Panc1 (cell line): ENCODE data around the gene APP. TPM values are rescaled to one million over a fixed set of nuclear protein-coding genes. Genes with fewer than 3 reads are reported as not detected.

Experiments
- ATAC-seq: fragments of 200-7000 bp; cut with Tn5 transposase; 2 replicates; pipeline ENCODE4 v1.9.1; 2020; ENCODE audit warnings: mild to moderate bottlenecking, moderate library complexity
- BruUV-seq: library from RNA; stranded (reverse); fragments of 400-500 nt; replicated peaks from 2 replicates; lab custom pipeline; 2021; lab: Mats Ljungman, UMichigan
- CTCF ChIA-PET: fragments of 300-600 bp; sonication (Branson Sonifier 250); formaldehyde crosslinking; loops from one replicate; lab custom pipeline; 2022; ENCODE audit warnings: antibody characterized with exemption; lab: Charles Lee
- POLR2A ChIA-PET: fragments of 300-600 bp; sonication (Branson Sonifier 250); formaldehyde crosslinking; loops from one replicate; lab custom pipeline; 2022; ENCODE audit warnings: antibody characterized with exemption; lab: Charles Lee
- DNase-seq: peaks from one replicate; pipeline ENCODE4 v3.0.0-alpha.2; 2010; ENCODE audit warnings: low read depth, low spot score
- H3K27ac ChIP-seq: 2 replicates; pipeline ENCODE4 v1.5.1; 2011; ENCODE audit warnings: mild to moderate bottlenecking, low read length, inconsistent platforms
- H3K27me3 ChIP-seq: fragments of 200-500 bp; sonication (Bioruptor generic); 2 replicates; pipeline ENCODE4 v1.6.0; 2014; ENCODE audit warnings: low read length, inconsistent platforms; ENCODE audit not compliant: control insufficient read depth, insufficient read depth
- H3K36me3 ChIP-seq: fragments of 200-500 bp; sonication (Bioruptor generic); 2 replicates; pipeline ENCODE4 v1.5.1; 2014; ENCODE audit warnings: inconsistent platforms, mild to moderate bottlenecking, low read length, moderate library complexity; ENCODE audit not compliant: control insufficient read depth, insufficient read depth
- H3K4me1 ChIP-seq: 2 replicates; pipeline ENCODE4 v1.5.1; 2011; ENCODE audit warnings: inconsistent platforms, mild to moderate bottlenecking, low read length, moderate library complexity; ENCODE audit not compliant: control insufficient read depth, insufficient read depth
- H3K4me3 ChIP-seq, 2 experiments: 2 replicates each; pipeline ENCODE4 v1.5.1; 2011 to 2012; ENCODE audit warnings: low read depth in 2 of 2, low read length in 2 of 2, mild to moderate bottlenecking in 2 of 2, inconsistent platforms in 1 of 2, moderate library complexity in 1 of 2
- H3K9me3 ChIP-seq: fragments of 200-500 bp; sonication (Bioruptor generic); 2 replicates; pipeline ENCODE4 v1.5.1; 2014; ENCODE audit warnings: low read depth, mild to moderate bottlenecking, inconsistent platforms, low read length, moderate library complexity; ENCODE audit not compliant: control insufficient read depth, insufficient read depth
- CTCF ChIP-seq: fragments of 450-650 bp; IDR thresholded peaks from 2 replicates; pipeline ENCODE4 v1.5.1; 2017; ENCODE audit warnings: mild to moderate bottlenecking
- POLR2AphosphoS5 ChIP-seq: IDR thresholded peaks from 2 replicates; pipeline ENCODE4 v1.6.1; 2012; ENCODE audit warnings: mild to moderate bottlenecking, low read depth, low read length, moderate library complexity
- REST ChIP-seq, 2 experiments: IDR thresholded peaks; 2 replicates each; pipeline ENCODE4 v1.6.1; 2011 to 2012; ENCODE audit warnings: low read depth in 2 of 2, control low read depth in 1 of 2, low read length in 1 of 2, mild to moderate bottlenecking in 1 of 2, moderate library complexity in 1 of 2; ENCODE audit not compliant: insufficient read depth in 1 of 2
- SIN3A ChIP-seq: IDR thresholded peaks from 2 replicates; pipeline ENCODE4 v1.6.1; 2012; ENCODE audit warnings: low read depth, mild to moderate bottlenecking, low read length, moderate library complexity, borderline replicate concordance; ENCODE audit not compliant: insufficient read depth
- TCF7L2 ChIP-seq: IDR thresholded peaks from 2 replicates; pipeline ENCODE4 v1.6.1; 2011; ENCODE audit warnings: mild to moderate bottlenecking, low read depth, low read length, inconsistent platforms
- in situ Hi-C: cut with HindIII; loops from 2 replicates; pipeline ENCODE4 v1.10.0; 2016; ENCODE audit warnings: low sequenced_read_pairs, low pct_unique_long_range_greater_than_20kb
- intact Hi-C: fragments of 100-400 bp; cut with micrococcal nuclease; formaldehyde crosslinking; loops from one replicate; pipeline ENCODE4 v1.10.0; 2022; ENCODE audit not compliant: unreplicated experiment
- total RNA-seq: library from RNA; stranded (reverse); gene quantifications from one replicate; pipeline ENCODE4 v1.2.1, GENCODE V29; 2021; ENCODE audit not compliant: unreplicated experiment

APP gene
- total RNA-seq, 1 experiment from 2014 or later, result 542 TPM

DNA sequence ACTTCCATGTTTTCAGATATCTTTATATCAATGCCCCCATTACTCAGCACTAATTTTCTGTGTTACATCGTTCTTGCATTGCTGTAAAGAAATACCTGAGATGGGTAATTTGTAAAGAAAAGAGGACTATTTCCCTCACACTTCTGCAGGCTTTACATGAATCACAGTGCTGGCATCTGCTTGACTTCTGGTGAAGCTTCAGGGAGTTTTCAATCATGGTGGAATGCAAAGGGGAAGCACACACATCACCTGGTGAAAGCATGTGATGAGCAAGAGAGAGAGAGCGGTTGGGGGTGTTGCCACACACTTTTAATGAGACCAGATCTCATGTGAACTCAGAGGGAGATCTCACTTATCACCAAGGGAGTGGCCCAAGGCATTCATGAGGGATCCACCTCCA lies 14.9 kb upstream of the APP start:
- in situ Hi-C loops, result no loop called here
- POLR2A ChIA-PET, result no interaction called here

DNA sequence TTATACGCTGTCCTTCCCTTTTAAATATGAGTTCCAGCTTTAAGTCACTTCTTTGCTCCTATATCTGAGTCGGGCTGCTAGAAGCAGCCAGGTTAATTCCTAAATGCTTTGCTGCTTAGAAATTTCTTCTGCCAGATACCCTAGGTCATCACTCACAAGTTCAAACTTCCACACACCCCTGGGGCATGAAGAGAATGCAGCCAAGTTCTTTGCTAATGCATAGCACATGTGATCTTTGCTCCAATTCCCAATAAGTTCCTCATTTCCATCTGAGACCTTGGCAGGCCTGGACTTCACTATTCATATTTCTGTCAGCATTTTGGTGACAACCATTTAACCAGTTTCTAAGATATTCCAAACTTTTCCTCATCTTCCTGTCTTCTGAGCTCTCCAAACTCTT lies 14.5 kb upstream of the APP start:
- no peak overlapping the region for H3K27ac ChIP-seq
- no peak overlapping the region for H3K4me3 ChIP-seq
- no TSS peak for BruUV-seq
- intact Hi-C loops (no loop called here), in situ Hi-C loops (no loop called here)
- no peaks in the 10 kb centered on the region for H3K36me3 ChIP-seq
- ChIA-PET POLR2A (no interaction called here), CTCF (no interaction called here)
- no peaks in the 10 kb centered on the region for H3K4me1 ChIP-seq
- no peak for DNase-seq
- H3K27me3 ChIP-seq, result no peaks in the 10 kb centered on the region
- ATAC-seq, result no peak
- no peaks in the 10 kb centered on the region for H3K9me3 ChIP-seq
- TF ChIP-seq REST (IDR thresholded peaks at IDR 0.05; ENCODE audit: insufficient read depth in 1 of 2, low read depth in 2 of 2, low read length in 1 of 2), result no peak
- TF ChIP-seq POLR2AphosphoS5, result no peak
- TF ChIP-seq TCF7L2, result no peak
- no peak for TF ChIP-seq SIN3A
- TF ChIP-seq CTCF, result no peak

More for the DNA sequence above, 14.9 kb upstream of the APP start:
- H3K27me3 ChIP-seq, result no peaks in the 10 kb centered on the region
- H3K9me3 ChIP-seq, result no peaks in the 10 kb centered on the region
- CTCF ChIA-PET, result no interaction called here
- H3K27ac ChIP-seq, result no peak overlapping the region
- ATAC-seq (no peak), DNase-seq (no peak)
- H3K36me3 ChIP-seq, result no peaks in the 10 kb centered on the region
- no peaks in the 10 kb centered on the region for H3K4me1 ChIP-seq
- H3K4me3 ChIP-seq, result no peak overlapping the region
- BruUV-seq, result no TSS peak
- TF ChIP-seq TCF7L2 (no peak), CTCF (no peak), SIN3A (no peak), REST (IDR thresholded peaks at IDR 0.05; ENCODE audit: insufficient read depth in 1 of 2, low read depth in 2 of 2, low read length in 1 of 2) (no peak), POLR2AphosphoS5 (no peak)
- intact Hi-C loops, result no loop called here
